HG03135 (cell line): ENCODE results near the gene MYCT1.

Source experiments
- ATAC-seq: cut with Tn5 transposase; IDR thresholded peaks from one replicate; pipeline ENCODE4 v1.9.1; 2021; ENCODE audit warnings: mild to moderate bottlenecking, moderate library complexity; ENCODE audit not compliant: unreplicated experiment

Gene MYCT1

DNA sequence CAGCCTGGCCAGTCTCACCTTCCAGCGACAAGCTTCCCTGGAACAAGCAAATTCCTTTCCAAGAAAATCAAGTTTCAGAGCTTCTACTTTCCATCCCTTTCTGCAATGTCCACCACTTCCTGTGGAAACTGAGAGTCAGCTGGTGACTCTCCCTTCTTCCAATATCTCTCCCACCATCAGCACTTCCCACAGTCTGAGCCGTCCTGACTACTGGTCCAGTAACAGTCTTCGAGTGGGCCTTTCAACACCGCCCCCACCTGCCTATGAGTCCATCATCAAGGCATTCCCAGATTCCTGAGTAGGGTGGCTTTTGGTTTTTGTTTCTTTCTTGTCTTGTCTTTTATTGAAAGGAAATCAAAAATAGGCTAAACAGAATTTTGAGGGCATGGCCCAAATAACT lies 24.3 kb downstream of the MYCT1 start:
- ATAC-seq, result no peak

DNA sequence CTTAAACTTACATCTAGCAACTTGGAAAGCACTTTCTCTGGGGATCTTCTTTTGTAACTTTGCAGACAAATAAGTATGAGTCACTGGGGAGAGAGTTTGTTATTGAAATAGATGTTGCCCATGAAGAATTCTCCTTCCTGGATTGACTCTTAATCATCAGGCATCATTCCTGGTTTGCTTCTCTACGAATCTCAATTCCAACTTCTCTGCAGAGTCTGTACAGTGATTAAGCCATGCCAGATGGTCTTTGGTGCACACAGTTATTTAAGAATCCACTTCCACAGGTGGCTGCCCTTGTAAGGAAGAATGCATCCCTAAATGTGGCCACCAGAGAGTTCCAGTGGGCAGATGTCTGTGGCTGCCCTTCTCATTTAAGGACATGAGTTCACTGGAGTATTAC lies 25.7 kb downstream of the MYCT1 start:
- ATAC-seq, result no peak

DNA sequence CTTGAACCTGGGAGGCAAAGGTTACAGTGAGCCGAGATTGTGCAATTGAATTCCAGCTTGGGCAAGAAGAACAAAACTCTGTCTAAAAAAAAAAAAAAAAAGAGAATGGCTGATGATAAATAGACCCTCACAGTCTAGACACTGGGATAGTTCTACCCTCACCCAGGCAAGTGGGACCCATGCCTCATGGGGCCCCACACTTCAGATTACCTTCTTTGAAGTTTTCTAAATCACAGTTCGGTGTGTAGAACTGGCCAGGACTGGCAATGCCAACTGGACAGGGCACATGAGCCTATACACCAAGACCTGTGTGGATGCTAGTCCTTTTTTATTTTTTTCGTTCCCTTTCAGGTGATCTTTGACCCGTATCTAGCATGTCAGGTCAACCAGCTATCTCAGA lies 28.6 kb downstream of the MYCT1 start:
- ATAC-seq, result no peak

DNA sequence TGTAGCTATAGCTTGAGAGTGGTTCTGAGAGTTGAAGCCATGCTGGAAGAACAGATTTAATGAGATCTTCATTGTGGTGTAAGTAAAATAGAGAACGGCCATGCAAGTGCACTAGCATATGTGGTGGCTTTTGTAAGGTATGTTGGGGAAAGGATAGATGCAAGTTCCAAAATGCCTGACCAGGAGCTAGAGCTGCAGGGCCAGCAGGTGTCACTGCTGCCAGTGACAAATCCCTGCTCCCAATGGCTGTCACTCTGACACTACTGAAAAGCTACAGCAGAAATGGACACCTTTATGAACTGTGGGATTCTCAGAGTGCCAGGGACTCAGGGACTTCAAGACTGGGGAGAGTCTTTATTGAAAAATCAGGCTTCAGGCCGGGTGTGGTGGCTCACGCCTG lies 29.8 kb downstream of the MYCT1 start:
- no peak for ATAC-seq

DNA sequence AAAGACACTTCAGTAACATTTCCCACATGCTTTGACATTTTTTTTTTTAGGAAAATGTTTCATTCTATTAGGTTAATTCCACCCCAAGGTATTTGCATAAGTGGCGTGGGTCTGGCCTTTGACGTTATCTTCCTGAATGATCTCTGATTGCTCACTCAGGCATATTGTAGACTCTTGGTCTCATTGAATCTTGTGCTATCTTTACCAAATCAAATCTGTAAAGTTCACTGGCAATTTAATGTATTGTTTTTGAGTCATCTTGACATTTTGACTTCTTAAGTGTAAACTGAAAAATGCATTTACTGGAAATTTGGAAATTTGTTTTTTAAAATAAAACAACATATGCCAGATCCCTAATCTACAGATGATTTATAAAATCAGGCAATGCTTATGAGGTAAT lies 36.9 kb downstream of the MYCT1 start:
- ATAC-seq, result no peak

DNA sequence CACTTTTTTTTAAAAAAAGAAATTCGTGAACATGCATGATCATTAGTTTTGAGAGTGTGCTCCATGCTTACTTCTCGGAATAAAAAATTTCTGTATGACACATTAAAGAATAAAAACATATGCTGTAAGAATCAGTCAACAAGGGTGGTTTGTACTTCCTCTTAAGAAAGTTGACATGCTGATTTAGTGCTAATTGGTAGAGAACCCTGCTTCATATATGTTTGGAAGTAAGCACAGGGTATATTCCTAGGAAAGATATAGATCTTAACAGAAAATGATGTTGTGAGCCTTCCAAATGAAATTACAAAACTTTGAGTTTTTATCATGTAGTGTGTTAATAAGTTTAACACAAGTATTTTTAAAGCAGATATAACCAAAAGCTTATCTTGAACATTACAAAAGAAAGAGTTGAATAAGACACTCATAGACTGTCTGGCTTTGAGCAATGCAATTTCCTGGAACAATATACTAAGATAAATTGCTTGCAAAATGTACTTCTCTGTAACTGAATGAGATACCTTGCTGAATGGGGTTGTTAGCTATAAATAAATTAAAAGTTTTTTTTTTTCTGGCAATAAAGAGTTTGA lies 39.1 kb downstream of the MYCT1 start:
- ATAC-seq, result no peak

DNA sequence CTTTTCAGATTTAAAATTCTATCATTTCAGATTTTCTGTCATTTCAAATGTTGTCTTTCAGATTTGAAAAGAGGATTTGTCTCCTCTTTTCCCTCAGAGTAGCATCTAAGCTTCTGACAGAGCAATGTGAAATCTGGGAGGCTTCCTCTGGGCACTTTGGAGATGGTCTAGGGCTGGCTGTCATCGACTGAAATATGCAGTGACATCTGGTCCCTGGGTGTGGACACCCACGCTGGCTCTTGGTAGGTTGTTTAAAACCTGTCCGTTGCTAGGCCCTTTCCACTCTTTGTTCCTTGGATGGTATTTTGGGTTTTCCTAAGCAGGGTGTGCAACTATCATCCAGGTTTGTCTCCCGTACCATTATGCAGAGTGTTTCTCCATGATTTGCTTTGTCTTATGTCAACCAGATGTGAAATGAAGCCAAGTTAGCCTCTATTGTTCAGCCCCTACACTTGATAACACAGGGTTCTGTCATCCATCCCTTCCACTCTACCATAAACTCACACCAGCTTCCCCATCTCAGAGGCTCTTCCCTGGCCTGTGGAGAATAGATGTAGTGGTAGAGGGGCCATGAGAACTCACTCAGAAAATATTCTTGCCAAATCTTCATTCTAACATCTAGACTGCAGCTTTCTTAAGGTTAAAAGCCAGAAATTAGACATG lies 47.9 kb downstream of the MYCT1 start:
- no peak for ATAC-seq

DNA sequence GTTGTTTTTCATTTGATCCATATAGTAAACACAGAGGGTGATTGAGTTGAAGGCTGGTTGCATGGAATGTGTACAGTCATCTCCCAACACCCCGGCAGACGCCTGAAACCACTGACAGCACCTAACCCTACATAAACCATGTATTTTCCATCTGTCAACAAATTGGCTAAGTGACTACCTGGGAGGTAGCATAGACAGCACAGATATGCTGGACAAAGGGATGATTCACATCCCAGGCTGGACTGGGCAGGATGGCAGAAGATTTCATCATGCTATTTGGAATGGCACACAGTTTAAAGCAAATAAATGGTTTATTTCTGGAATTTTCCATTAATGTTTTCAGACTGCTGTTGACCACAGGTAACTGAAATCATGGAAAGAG lies 48.5 kb downstream of the MYCT1 start:
- no peak for ATAC-seq

DNA sequence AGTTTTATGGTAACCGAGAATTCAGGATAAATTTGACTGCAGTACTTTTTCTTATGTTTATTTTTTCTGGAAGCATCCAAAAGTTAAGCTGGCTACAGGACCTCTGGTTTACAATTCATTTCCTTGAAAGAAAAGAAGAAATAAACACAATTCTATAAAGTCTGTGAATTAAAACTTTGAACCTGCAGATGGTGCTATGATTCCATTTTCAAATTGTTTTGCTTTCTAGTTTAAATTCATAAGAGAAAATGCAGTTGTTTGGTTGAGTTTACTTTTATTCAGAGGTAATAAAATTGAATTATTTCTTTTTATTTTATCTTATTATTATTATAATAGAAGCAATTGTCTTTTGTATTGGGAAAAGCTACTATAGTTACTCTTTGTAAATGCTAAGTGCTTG lies 51.1 kb downstream of the MYCT1 start:
- no peak for ATAC-seq

DNA sequence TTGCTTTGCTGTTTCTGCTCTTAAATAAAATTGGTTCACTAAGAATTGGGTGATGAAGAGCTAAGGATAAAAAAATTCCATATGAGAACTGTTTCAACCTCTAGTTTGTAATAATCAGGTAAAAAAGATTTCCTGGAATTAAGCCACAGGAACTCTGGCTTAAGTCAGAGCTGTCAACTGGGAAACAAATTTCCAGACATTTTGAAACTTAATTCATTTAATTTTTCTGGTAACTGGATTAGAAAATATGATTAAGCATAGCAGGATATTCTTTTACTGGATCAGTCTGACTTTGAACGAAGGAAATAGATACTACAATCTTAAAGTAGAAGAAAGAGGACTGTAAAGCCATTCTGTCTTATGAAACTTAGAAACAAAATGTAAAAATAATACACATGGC lies 51.6 kb downstream of the MYCT1 start:
- no peak for ATAC-seq

DNA sequence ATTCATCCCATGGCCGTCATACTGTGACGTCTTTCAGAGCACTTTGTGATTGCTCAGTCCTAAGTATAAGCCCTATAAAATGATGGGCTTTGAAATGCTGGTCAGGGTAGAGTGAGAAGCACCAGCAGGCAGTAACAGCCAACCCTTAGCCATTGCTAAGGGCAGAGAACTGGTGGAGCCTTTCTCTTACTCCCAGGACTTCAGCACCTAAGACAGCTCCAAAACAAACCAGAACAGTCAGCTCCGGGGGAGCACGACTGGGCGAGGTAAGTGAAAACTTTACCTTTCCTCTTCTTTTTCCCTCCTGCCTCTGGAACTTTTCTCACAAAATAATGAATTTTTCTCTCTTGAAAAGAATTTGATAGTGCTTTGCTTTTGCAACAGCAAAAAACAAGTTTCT lies 53.0 kb downstream of the MYCT1 start, which contains the start of gene VIP:
Gene VIP (plus strand): TSS at position 104 of the 400 bp plus-strand sequence. CDS start 1,381 bp downstream, outside the sequence.
- ATAC-seq, result no peak

DNA sequence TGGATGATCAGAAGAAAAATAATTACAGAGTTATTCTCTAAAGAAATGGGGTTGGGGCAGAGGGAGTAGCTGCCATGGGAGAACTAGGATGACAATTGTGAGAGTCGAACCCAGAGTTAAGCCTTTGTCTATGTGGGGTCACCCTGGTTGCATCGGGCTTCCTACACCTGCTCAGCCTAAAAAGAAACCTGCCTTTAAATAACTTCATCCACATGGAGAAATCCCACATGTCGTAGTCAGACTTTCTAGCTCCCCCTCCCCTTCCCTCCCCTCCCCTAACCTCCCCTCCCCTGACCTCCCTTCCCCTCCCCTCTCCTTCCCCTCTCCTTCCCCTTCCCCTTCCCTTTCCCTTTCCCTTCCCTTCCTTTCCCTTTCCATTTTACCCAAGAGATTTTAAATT lies 67.6 kb downstream of the MYCT1 start:
- no peak for ATAC-seq

DNA sequence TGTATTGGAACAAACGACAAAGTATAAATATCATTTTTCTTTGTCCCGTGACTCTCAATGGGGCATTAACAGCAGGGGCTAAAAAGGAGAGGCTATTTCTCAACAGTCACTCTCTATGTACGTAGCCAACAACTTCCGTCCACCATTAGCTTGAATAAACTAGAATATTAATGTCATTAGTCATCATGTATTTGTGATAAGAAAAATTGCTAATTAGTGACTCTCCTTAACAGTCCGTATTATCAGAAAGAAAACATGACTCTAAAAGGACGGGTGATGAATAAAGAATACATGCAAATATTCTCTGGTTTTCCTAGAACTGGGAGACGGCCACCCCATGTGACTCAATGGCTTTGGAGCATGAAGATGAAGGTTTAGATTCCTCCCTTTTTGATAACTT lies 71.5 kb downstream of the MYCT1 start:
- no peak for ATAC-seq

DNA sequence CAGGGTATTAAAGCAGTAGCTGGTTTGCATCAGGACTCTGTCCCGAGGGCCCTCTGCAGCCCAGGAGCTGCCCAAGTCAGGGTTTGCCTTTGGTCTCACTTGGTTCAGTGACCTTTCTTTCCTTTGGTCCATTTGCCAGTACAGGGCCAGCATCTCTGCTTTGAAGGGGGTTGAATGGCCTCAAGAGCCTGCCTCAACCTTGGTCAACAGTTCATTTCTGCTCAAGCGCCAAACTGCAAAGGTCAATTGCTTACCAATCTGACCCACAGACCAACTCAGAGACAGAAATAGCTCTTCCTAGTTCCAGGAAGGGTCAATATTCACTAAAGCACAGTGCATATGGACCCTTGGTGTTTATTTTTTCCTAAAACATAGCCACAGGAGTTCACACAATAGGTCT lies 72.3 kb downstream of the MYCT1 start:
- ATAC-seq, result no peak

DNA sequence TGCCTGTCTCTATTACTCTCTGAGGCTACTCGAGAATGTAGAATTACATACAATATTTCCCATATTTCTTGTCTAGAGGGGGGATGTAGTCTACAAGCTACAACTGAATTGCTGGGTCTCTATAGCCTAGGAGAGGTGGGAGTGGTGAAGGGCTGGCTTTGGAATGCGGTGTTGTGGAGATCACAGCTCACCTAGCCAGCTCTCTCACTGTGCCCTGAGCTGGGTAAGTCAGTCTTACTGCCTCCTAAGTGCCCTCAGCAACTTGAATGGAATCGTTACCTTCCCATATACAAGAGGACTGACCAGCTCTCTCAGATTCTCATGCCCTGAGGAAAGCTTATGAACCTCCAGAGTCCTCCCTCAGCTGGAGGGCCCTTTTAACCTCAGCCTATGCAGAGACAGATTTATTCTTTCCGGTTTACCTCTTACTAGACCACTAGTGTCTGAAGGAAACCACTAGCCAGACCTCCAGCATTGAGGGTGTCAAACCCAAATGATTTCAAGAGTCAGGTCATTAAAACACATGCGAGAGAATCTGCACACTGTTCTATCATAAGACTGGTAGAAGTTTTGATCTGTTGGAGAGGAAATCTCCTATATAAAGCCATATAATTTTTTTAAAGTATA lies 73.5 kb downstream of the MYCT1 start:
- ATAC-seq, result no peak
